Measurements from ENCODE around the gene CDH4.

CDH4 gene

DNA sequence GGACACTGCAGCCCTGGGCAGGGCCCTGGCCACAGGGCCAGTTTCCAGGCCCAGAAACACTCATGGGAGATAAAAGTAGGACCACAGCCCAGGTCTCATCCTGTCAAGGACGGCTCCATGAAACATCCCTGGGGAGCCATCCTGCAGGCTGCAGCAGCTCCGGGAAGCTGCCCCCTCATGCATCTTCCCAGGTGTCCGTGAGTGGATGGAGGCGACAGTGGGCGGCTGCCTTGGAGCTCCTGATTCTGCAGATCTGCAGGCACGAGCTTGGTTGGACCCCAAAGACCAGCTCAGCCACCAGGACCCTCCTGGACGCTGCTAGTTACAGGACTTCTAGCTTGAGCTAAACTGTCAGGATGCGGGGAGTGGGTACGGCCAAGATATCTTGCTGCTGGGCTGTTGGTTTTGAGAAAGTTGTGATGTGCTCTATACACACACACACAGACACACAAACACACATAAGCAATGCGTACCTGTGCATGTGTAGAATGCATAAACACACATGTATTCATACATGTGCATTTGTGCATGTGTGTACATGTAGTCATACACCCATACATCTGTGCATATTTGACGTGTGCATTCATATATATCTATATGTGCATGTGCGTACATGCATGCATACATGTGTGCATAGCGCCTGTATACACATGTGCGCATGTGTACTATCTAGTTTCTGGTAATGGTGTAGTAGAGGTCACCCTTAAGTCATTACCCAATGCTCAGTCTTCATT, 515.9 kb downstream of the CDH4 start:
- TF ChIP-seq, protein P1, sequence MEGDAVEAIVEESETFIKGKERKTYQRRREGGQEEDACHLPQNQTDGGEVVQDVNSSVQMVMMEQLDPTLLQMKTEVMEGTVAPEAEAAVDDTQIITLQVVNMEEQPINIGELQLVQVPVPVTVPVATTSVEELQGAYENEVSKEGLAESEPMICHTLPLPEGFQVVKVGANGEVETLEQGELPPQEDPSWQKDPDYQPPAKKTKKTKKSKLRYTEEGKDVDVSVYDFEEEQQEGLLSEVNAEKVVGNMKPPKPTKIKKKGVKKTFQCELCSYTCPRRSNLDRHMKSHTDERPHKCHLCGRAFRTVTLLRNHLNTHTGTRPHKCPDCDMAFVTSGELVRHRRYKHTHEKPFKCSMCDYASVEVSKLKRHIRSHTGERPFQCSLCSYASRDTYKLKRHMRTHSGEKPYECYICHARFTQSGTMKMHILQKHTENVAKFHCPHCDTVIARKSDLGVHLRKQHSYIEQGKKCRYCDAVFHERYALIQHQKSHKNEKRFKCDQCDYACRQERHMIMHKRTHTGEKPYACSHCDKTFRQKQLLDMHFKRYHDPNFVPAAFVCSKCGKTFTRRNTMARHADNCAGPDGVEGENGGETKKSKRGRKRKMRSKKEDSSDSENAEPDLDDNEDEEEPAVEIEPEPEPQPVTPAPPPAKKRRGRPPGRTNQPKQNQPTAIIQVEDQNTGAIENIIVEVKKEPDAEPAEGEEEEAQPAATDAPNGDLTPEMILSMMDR (IDR thresholded peaks at IDR 0.05; ENCODE audit: insufficient read depth, low read length): no peak
- TF ChIP-seq GABPA (IDR thresholded peaks at IDR 0.05; ENCODE audit: low read depth) (no peak), SPI1 (IDR thresholded peaks at IDR 0.05; ENCODE audit: borderline replicate concordance, low read depth) (no peak), POLR2AphosphoS5 (IDR thresholded peaks at IDR 0.05; ENCODE audit: low read depth) (no peak)
- TF ChIP-seq, protein P2, sequence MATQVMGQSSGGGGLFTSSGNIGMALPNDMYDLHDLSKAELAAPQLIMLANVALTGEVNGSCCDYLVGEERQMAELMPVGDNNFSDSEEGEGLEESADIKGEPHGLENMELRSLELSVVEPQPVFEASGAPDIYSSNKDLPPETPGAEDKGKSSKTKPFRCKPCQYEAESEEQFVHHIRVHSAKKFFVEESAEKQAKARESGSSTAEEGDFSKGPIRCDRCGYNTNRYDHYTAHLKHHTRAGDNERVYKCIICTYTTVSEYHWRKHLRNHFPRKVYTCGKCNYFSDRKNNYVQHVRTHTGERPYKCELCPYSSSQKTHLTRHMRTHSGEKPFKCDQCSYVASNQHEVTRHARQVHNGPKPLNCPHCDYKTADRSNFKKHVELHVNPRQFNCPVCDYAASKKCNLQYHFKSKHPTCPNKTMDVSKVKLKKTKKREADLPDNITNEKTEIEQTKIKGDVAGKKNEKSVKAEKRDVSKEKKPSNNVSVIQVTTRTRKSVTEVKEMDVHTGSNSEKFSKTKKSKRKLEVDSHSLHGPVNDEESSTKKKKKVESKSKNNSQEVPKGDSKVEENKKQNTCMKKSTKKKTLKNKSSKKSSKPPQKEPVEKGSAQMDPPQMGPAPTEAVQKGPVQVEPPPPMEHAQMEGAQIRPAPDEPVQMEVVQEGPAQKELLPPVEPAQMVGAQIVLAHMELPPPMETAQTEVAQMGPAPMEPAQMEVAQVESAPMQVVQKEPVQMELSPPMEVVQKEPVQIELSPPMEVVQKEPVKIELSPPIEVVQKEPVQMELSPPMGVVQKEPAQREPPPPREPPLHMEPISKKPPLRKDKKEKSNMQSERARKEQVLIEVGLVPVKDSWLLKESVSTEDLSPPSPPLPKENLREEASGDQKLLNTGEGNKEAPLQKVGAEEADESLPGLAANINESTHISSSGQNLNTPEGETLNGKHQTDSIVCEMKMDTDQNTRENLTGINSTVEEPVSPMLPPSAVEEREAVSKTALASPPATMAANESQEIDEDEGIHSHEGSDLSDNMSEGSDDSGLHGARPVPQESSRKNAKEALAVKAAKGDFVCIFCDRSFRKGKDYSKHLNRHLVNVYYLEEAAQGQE (IDR thresholded peaks at IDR 0.05; ENCODE audit: insufficient replicate concordance, low read depth): no peak
- Histone ChIP-seq H3K4me3 (replicated peaks; ENCODE audit: insufficient read depth, low read length) (no peak overlapping the region), H3K27ac (replicated peaks) (no peak overlapping the region), H3K27me3 (ENCODE audit: insufficient read depth, poor library complexity, severe bottlenecking) (no peaks in the 10 kb centered on the region)
- no peak for DNase-seq (ENCODE audit: low read depth in 1 of 2, low spot score in 1 of 2)

DNA sequence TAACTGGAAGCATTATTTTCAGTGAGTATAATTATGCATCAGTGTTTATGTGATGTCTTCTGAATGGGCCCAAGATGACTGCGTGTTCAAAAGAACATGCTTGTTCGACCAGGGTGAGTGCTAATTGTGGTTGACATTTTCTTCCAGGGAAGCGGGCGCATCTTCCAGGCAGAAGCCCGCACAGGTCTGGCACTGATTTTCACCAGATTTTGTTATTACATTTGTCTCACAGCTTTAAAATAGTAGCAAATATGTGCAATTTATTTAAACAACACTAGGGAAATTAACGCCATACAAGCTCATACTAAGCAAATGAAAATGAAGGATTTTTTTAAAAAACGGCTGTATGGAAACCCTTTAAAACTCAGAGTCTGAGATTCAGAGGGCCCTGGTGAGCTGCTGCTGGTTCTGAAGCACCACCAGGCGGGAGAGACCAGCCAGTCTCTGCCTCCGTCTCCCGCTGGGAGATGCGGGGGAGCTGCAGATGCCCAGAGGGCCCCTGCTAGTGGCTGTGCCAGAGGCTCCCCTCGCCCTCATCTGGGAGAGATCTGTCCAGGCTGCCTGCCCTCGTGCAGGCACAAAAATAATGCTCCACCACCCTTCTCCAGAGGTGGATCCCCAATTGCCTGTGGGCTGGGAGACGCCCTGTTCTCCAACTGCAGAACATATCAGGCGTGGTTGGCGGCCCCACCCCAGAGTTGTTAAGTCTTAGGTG, 516.7 kb downstream of the CDH4 start:
- H3K27me3 ChIP-seq (ENCODE audit: insufficient read depth, poor library complexity, severe bottlenecking): no peaks in the 10 kb centered on the region
- TF ChIP-seq GABPA (IDR thresholded peaks at IDR 0.05; ENCODE audit: low read depth): no peak
- TF ChIP-seq POLR2AphosphoS5 (IDR thresholded peaks at IDR 0.05; ENCODE audit: low read depth): no peak
- TF ChIP-seq, protein P2 (IDR thresholded peaks at IDR 0.05; ENCODE audit: insufficient replicate concordance, low read depth): no peak
- TF ChIP-seq, protein P1 (IDR thresholded peaks at IDR 0.05; ENCODE audit: insufficient read depth, low read length): no peak
- TF ChIP-seq SPI1 (IDR thresholded peaks at IDR 0.05; ENCODE audit: borderline replicate concordance, low read depth): no peak

DNA sequence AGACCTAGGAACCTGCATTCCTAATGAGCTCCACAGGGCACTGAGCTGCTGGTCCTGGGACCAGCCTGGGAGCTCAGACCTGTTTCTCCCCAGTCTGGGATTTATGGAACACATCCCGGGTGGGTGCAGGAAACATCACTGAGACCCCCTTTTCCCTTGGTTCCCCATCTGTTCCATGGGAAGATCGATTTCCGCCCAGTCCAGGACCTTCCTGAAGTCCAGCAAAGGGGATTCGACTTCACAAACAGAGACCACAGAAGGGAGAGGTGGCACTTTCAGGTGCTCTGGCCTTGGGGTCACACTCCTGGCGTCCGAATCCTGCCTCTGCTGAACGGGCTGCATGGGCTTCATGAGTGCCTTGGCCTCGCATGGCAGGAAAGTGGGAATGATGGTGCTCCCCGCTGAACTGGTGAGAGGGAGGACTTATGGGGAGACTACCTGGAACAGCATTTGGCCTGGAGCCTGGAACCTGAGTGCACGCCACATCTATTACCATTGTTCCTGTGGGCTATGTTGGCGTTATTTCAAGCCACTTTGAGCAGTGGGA, 517.3 kb downstream of the CDH4 start:
- H3K27ac ChIP-seq (replicated peaks): no peak overlapping the region
- no peak for DNase-seq (ENCODE audit: low read depth in 1 of 2, low spot score in 1 of 2)
- TF ChIP-seq GABPA (IDR thresholded peaks at IDR 0.05; ENCODE audit: low read depth): no peak
- TF ChIP-seq POLR2AphosphoS5 (IDR thresholded peaks at IDR 0.05; ENCODE audit: low read depth): no peak
- TF ChIP-seq, protein P2 (IDR thresholded peaks at IDR 0.05; ENCODE audit: insufficient replicate concordance, low read depth): no peak
- TF ChIP-seq SPI1 (IDR thresholded peaks at IDR 0.05; ENCODE audit: borderline replicate concordance, low read depth): no peak
- TF ChIP-seq, protein P1 (IDR thresholded peaks at IDR 0.05; ENCODE audit: insufficient read depth, low read length): no peak
- H3K4me3 ChIP-seq (replicated peaks; ENCODE audit: insufficient read depth, low read length): no peak overlapping the region
- H3K27me3 ChIP-seq (ENCODE audit: insufficient read depth, poor library complexity, severe bottlenecking): no peaks in the 10 kb centered on the region

More for the DNA sequence above, 516.7 kb downstream of the CDH4 start:
- Histone ChIP-seq H3K27ac (replicated peaks) (no peak overlapping the region), H3K4me3 (replicated peaks; ENCODE audit: insufficient read depth, low read length) (no peak overlapping the region)
- DNase-seq (ENCODE audit: low read depth in 1 of 2, low spot score in 1 of 2): no peak
